ENCODE data around the gene PTPN11.

GRCh38 chr12:112539221-112539620 lies 120.5 kb downstream of the PTPN11 start:
- no peak for TF ChIP-seq CTCF (IDR thresholded peaks at IDR 0.05)
- no peak for TF ChIP-seq POLR2A (IDR thresholded peaks at IDR 0.05)

Data from esophagus squamous epithelium (tissue), 4 donors.